Mammary microvascular endothelial cell (primary cell): ENCODE results near the gene GOPC. TPM values are rescaled to one million over a fixed set of nuclear protein-coding genes. Genes with fewer than 3 reads are reported as not detected.

ENCODE experiments used
- total RNA-seq: library from RNA; depleted of rRNA; stranded (reverse); fragments of >200 nt; gene quantifications from 2 replicates; pipeline ENCODE4 v1.2.3, GENCODE V29; 2015

GOPC gene
- total RNA-seq, result 14.8 and 15.1 TPM in 2 replicates

DNA sequence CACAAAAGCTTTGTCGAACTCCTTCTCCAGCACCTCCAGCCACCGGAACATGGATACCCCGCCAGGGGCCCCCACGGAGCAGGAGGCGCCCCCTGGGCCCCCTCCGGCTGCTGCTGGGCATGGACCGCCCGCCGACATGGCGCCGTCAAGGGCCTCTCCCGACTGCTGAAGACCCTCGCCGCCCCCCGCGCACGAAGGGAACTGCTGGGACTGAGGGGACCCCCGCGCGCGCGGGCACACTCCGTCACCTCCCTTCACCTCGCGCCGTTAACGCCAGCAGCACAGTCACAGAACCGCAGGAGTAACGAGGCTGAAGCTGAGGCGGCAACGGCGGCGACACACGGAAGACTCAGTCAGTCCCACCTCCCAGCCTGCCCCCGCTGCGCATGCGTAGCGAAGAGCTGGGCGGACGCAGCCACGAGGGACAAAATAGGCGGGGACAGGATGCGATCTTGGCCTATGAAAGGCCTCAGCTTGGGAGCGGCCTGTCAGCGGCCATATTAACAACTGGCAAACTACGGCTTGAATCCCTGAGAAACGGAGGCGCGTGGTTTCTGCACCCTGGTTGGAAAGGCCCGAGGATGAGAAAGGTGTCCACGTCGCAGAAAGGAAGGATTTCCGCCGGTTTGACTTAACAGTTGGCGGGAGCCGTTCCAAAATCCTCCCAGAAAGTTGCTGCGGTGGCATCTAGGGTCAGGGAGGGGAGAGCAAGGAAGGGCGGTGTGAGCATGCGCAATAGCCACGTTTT, at the start of gene GOPC:
Gene GOPC, minus strand, starts transcription at position 361 of the 748 bp plus-strand sequence. Its CDS starts 223 bp downstream, at position 138.

Other genes with a start within 250 kb of the GOPC start
- not detected in 2 replicates for gene ROS1, start 176.6 kb downstream of the GOPC start, total RNA-seq
- 14.5 and 16.0 TPM in 2 replicates for gene DCBLD1, start 119.8 kb downstream of the GOPC start, total RNA-seq
- gene NUS1, start 73.0 kb upstream of the GOPC start, total RNA-seq, result 15.7 and 16.9 TPM in 2 replicates